ENCODE data around the gene TRIP11. TPM values are rescaled to one million over a fixed set of nuclear protein-coding genes. Genes with fewer than 3 reads are reported as not detected.

TRIP11 gene
- total RNA-seq, 1 experiment from 2014 or later, result 37.4 TPM

DNA sequence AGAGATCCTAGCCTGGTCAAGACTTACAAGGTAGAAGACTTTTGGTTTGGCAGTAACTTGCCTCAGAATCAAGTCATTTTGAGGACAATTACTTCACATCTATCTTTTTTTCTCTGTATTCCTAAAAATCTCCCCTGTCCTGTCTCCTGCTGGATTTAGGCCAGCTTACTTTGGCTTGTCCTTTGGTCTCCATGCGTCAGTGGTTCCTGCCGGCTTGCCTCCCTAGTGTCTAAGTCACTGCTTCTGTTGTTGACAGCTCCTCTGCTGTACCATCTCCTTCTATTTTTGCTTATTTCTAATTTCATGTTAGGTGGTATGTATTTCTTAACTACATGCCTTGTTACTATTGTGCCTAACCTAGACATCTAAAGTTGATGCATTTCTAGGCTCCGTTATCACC, 52.7 kb downstream of the TRIP11 start (continued):
- TF ChIP-seq, protein P1, sequence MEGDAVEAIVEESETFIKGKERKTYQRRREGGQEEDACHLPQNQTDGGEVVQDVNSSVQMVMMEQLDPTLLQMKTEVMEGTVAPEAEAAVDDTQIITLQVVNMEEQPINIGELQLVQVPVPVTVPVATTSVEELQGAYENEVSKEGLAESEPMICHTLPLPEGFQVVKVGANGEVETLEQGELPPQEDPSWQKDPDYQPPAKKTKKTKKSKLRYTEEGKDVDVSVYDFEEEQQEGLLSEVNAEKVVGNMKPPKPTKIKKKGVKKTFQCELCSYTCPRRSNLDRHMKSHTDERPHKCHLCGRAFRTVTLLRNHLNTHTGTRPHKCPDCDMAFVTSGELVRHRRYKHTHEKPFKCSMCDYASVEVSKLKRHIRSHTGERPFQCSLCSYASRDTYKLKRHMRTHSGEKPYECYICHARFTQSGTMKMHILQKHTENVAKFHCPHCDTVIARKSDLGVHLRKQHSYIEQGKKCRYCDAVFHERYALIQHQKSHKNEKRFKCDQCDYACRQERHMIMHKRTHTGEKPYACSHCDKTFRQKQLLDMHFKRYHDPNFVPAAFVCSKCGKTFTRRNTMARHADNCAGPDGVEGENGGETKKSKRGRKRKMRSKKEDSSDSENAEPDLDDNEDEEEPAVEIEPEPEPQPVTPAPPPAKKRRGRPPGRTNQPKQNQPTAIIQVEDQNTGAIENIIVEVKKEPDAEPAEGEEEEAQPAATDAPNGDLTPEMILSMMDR (IDR thresholded peaks at IDR 0.05 in 2 of 3, conservative IDR thresholded peaks at IDR 0.05 in 1 of 3; ENCODE audit: borderline replicate concordance in 1 of 3, insufficient read depth in 1 of 3, low read depth in 2 of 3, low read length in 2 of 3), result no peak
- TF ChIP-seq SRF (IDR thresholded peaks at IDR 0.05; ENCODE audit: low read depth) (no peak), POLR2AphosphoS5 (IDR thresholded peaks at IDR 0.05; ENCODE audit: low read depth, low read length) (no peak), ZFX (IDR thresholded peaks at IDR 0.05) (no peak), YY1 (IDR thresholded peaks at IDR 0.05; ENCODE audit: extremely low read depth, insufficient replicate concordance, low read depth, low read length) (no peak), SIN3A (IDR thresholded peaks at IDR 0.05; ENCODE audit: low read depth) (no peak)
- TF ChIP-seq, protein P2, sequence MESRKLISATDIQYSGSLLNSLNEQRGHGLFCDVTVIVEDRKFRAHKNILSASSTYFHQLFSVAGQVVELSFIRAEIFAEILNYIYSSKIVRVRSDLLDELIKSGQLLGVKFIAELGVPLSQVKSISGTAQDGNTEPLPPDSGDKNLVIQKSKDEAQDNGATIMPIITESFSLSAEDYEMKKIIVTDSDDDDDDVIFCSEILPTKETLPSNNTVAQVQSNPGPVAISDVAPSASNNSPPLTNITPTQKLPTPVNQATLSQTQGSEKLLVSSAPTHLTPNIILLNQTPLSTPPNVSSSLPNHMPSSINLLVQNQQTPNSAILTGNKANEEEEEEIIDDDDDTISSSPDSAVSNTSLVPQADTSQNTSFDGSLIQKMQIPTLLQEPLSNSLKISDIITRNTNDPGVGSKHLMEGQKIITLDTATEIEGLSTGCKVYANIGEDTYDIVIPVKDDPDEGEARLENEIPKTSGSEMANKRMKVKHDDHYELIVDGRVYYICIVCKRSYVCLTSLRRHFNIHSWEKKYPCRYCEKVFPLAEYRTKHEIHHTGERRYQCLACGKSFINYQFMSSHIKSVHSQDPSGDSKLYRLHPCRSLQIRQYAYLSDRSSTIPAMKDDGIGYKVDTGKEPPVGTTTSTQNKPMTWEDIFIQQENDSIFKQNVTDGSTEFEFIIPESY (IDR thresholded peaks at IDR 0.05; ENCODE audit: extremely low read depth, insufficient replicate concordance, low read length), result no peak

DNA sequence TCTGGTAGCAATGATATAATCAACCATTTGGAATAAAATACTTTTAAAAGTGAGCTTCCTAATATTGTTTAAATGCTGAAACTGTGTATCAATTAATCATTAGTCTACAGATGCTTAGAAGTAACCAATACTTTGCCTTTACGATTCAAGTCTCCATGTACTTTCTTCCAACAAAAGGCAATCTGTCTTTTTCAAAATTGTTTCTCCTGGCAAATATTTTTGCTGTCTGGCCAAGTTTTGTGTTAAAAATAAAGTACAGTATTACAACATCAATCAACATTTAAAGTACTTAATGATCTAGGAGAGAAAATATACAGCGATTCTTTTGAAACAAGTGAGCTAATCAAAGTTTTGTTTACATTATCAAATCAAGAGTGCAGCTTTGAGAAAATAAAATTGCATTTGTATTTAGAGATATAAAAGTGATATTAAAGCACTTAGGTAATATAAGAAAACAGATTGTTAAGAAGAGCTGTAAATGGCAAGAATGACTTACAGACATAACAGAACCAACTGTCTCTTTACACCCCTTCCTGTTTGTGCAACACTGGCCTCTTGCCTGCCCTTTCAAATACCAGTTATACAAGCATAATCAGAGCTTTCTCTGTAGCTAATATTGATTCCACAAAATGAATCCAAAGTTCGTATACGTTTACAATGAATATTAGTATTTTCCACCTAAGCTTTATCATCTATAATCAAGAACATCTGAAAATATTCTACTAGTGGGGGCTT, 54.2 kb downstream of the TRIP11 start:
- CTCF ChIA-PET, result interaction anchor here (2.7 kb wide), 1 partner anchor 11 kb away, joined by 12 read pairs; no protein-coding TSS in a partner anchor
- RAD21 ChIA-PET (ENCODE audit: low non-redundant PET in 1 of 2, low total read pairs in 2 of 2, uncharacterized antibody in 2 of 2, unreplicated experiment in 2 of 2), result no interaction called here
- H3K27ac ChIP-seq (ENCODE audit: low read depth, low read length), result no peak overlapping the region
- H3K4me3 ChIP-seq (replicated peaks in 1 of 2; ENCODE audit: low read depth in 1 of 2, low read length in 2 of 2), result no peak overlapping the region
- intact Hi-C loops (cut with micrococcal nuclease), result no loop called here
- peaks cover 0 to under 1% of the 10 kb centered on the region in 2 experiments; a peak in 1 of 4 replicates for H3K4me1 ChIP-seq (ENCODE audit: control insufficient read depth in 1 of 2, insufficient read depth in 2 of 2, low read length in 2 of 2)
- no peak overlapping the region for H3K4me2 ChIP-seq (ENCODE audit: low read length)
- POLR2A ChIA-PET, result no interaction called here
- H3K9ac ChIP-seq (ENCODE audit: low read length), result no peak overlapping the region
- BruUV-seq (replicated peaks), result no TSS peak
- no peaks in the 10 kb centered on the region for H3K27me3 ChIP-seq (ENCODE audit: insufficient read depth, low read length)
- no peaks in the 10 kb centered on the region for H3K9me3 ChIP-seq (ENCODE audit: control insufficient read depth in 1 of 2, insufficient read depth in 1 of 2, low read depth in 1 of 2, low read length in 2 of 2)
- H3K9me2 ChIP-seq (ENCODE audit: insufficient read depth), result no peaks in the 10 kb centered on the region
- no peaks in the 10 kb centered on the region for H4K20me1 ChIP-seq (ENCODE audit: insufficient read depth)
- no peak for ATAC-seq
- peaks cover 8 to 9% of the 10 kb centered on the region in 2 experiments for H3K36me3 ChIP-seq (ENCODE audit: control insufficient read depth in 1 of 2, insufficient read depth in 2 of 2, low read length in 2 of 2)
- no peak overlapping the region for H2AFZ ChIP-seq (ENCODE audit: low read depth, low read length, poor library complexity, severe bottlenecking)
- DNase-seq (ENCODE audit: low read depth, low spot score), result no peak
- no peaks in the 10 kb centered on the region for H3K79me2 ChIP-seq (ENCODE audit: insufficient read depth, low read length)
- TF ChIP-seq TCF7L2 (IDR thresholded peaks at IDR 0.05; ENCODE audit: borderline replicate concordance, extremely low read depth, insufficient read depth, insufficient read length) (no peak), CEBPB (IDR thresholded peaks at IDR 0.05; ENCODE audit: low read depth) (no peak), ELF1 (IDR thresholded peaks at IDR 0.05; ENCODE audit: borderline replicate concordance, low read depth) (no peak), JUND (IDR thresholded peaks at IDR 0.05) (no peak), EZH2phosphoT487 (IDR thresholded peaks at IDR 0.05; ENCODE audit: borderline replicate concordance) (no peak), SP1 (IDR thresholded peaks at IDR 0.05; ENCODE audit: low read depth) (no peak), ZFX (IDR thresholded peaks at IDR 0.05) (no peak), SIN3A (IDR thresholded peaks at IDR 0.05; ENCODE audit: low read depth) (no peak)
- TF ChIP-seq, protein P1 (IDR thresholded peaks at IDR 0.05 in 2 of 3, conservative IDR thresholded peaks at IDR 0.05 in 1 of 3; ENCODE audit: borderline replicate concordance in 1 of 3, insufficient read depth in 1 of 3, low read depth in 2 of 3, low read length in 2 of 3), result no peak
- TF ChIP-seq, protein P3, sequence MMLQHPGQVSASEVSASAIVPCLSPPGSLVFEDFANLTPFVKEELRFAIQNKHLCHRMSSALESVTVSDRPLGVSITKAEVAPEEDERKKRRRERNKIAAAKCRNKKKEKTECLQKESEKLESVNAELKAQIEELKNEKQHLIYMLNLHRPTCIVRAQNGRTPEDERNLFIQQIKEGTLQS (IDR thresholded peaks at IDR 0.05), result no peak
- TF ChIP-seq, protein P2 (IDR thresholded peaks at IDR 0.05; ENCODE audit: extremely low read depth, insufficient replicate concordance, low read length), result no peak

All from HCT116 (cell line).